HTR-8/SVneo (cell line): ENCODE results near the gene RTF2.
A peak's percentile ranks its signal among the peaks of the same experiment; 100 is the strongest.
"Not testable (repeated sequence)": the region's sequence is repeated elsewhere in the genome, so short reads cannot be mapped to it uniquely, and the experiment has no call there.

Experiments
- DNase-seq: peaks from one replicate; pipeline ENCODE4 v3.0.0; 2011; ENCODE audit warnings: low spot score, mixed read lengths; ENCODE audit not compliant: insufficient read length
- FAIRE-seq: peaks from 2 replicates; lab custom pipeline; 2011; peaks lifted over from hg19 to GRCh38; lab: Jason Lieb, UNC

RTF2 gene

GRCh38 chr20:56524444-56524843, 56.0 kb downstream of the RTF2 start, which contains the start of gene FAM209A:
Gene FAM209A (plus strand): TSS chr20:56524744. CDS start chr20:56524809, 65 bp downstream.
- DNase-seq = not testable (repeated sequence)
- FAIRE-seq = peak; percentile 79

DNA sequence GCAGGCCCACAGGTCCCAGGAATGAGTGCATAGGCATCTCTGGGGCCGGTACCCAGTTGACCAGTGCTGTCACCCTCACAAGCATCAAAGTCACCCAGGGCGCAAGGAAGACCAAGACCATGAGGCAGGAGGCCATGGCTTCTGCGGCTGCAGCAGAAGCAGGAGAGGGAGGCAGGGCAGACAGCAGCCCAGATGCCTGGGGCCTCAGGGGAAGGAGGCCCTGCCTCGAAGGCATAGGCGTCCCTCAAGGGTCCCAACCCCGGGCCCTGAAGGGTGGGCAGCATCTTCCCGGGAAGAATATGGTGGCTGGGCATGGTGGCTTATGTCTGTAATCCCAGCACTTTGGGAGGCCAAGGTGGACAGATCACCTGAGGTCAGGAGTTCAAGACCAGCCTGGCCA, 59.1 kb downstream of the RTF2 start:
- DNase-seq (no peak), FAIRE-seq (no peak)

GRCh38 chr20:56532946-56533345, 64.5 kb downstream of the RTF2 start, which contains the start of gene FAM209B:
Gene FAM209B (plus strand): TSS chr20:56533246. CDS start chr20:56533342, 96 bp downstream.
- DNase-seq, FAIRE-seq: not testable (repeated sequence)

DNA sequence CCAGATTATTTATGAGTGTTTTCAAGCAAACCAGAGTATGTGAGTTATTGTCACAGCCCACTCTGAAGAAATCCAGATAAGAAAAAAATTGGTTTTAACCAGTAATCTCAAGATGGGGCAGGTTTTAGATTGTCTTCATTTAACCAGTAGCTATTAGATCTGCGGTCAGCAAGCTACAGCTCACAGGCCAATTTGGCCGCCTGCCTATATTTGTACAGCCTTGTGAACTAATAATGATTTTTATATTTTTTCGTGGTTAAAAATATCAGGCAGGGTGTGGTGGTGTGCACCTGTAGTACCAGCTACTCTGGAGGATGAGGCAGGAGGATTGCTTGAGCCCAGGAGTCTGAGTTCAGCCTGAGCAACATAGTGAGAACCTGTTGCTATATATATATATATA, 69.6 kb downstream of the RTF2 start:
- no peak for DNase-seq
- FAIRE-seq = no peak

GRCh38 chr20:56540415-56540814, 72.0 kb downstream of the RTF2 start:
- DNase-seq (no peak), FAIRE-seq (peak; percentile 38)

GRCh38 chr20:56542489-56543030, 74.1 kb downstream of the RTF2 start:
- DNase-seq (no peak), FAIRE-seq (peak; percentile 55)

GRCh38 chr20:56551571-56551970, 83.1 kb downstream of the RTF2 start:
- no peak for DNase-seq
- FAIRE-seq = no peak

DNA sequence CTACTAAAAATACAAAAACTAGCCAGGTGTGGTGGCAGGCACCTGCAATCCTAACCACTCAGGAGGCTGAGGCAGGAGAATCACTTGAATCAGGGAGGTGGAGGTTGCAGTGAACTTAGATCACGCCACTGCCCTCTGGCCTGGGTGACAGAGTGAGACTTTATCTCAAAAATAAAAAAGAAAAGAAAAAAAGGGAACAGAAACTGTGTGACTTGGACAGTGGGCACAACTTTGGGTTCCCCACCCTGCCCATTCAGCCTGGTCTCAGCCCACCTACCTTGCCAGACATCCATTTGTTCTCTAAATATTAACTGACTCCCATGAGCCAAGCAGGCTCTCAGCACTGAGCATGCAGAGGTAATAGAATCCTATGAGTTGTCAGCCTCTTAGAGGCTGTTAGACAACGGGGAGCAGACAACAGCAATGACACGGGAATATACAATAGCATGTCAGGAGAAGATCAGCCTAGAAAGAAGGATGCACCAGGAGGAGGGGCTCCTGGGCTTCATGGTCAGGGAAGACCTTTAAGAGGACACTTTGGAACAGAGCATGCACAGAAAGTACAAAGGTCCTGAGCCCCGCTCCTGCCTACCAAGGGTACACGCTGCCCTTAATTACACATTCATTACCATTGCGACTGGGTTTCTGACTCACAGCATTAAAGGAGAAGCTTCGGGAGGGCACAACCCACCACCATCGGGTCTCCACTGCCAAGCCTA, 84.6 kb downstream of the RTF2 start:
- FAIRE-seq (no peak), DNase-seq (no peak)

GRCh38 chr20:56554869-56555268, 86.4 kb downstream of the RTF2 start:
- peak; percentile 97 for DNase-seq

DNA sequence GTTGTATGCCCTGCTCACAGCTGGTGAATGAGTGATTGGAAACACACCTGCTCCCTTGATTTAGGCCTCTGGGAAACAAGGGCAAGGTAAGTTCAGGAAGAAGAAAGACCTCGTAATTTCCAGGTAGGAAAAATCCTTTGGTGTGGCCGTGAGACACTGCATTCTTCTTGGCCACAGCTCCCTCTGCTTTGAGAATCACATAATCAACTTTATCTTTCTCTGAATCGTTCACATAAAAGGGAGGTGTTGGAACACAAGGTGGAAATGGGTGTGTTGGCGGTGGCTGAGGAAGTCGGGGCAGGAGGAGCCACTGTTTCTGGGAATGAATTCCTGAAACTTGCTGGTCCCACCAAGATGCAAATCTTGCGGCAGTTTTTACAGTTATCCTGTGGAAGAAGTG, 90.5 kb downstream of the RTF2 start:
- FAIRE-seq (peak; percentile 23), DNase-seq (no peak)

More at GRCh38 chr20:56554869-56555268, 86.4 kb downstream of the RTF2 start:
- FAIRE-seq = peak; percentile 71

GRCh38 chr20:56564526-56564925, 96.1 kb downstream of the RTF2 start:
- not testable (repeated sequence) for FAIRE-seq, DNase-seq

GRCh38 chr20:56565511-56565910, 97.1 kb downstream of the RTF2 start:
- FAIRE-seq = no peak
- no peak for DNase-seq

DNA sequence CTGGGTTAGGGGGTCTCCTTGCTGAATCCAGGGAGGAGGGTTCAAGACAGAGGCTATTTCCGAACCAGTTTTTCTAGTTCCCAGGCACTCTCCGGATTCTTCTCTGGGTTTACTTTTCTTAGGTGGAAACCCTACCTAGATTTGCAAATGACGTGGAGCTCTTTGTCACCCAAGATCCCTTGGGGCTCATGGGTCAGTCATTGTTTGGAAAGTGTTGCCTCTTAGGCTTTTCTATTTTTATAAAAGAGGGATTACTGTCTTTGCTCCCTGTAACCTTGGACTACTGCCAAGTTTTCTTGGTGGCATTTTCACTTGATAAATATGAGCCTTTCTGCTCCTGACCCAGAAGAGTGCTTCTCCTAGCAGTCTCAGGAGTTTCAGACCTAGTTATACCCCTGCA, 98.2 kb downstream of the RTF2 start:
- FAIRE-seq (no peak), DNase-seq (no peak)
